ENCODE measurements around the gene RBKS. TPM values are rescaled to one million over a fixed set of nuclear protein-coding genes. Genes with fewer than 3 reads are reported as not detected.
"Not testable (repeated sequence)": the region's sequence is repeated elsewhere in the genome, so short reads cannot be mapped to it uniquely, and the experiment has no call there.

The RBKS gene
- total RNA-seq, 4 donors from 2014 or later, result 1.6 to 5.4 (median 3.3) TPM

GRCh38 chr2:27771202-27771547 is 119.0 kb downstream of the RBKS start:
- H3K9me3 ChIP-seq, result no peaks in the 10 kb centered on the region
- intact Hi-C loops (cut with DNase I; ENCODE audit: low total_unique reads), result no loop called here
- DNase-seq, result no peak
- H3K27me3 ChIP-seq, result no peaks in the 10 kb centered on the region
- H3K4me3 ChIP-seq, result peak overlapping the region; percentile 55 to 91
- TF ChIP-seq CTCF (IDR thresholded peaks at IDR 0.05) (no peak), POLR2A (IDR thresholded peaks at IDR 0.05) (no peak)
- H3K27ac ChIP-seq, result peak overlapping the region; percentile 88 to 93
- no peaks in the 10 kb centered on the region for H3K36me3 ChIP-seq
- H3K4me1 ChIP-seq, result no peaks in the 10 kb centered on the region

GRCh38 chr2:27766287-27766661 is 123.9 kb downstream of the RBKS start:
- no peak for DNase-seq
- no peaks in the 10 kb centered on the region for H3K27me3 ChIP-seq
- H3K4me1 ChIP-seq, result no peaks in the 10 kb centered on the region
- no peak overlapping the region for H3K27ac ChIP-seq
- no peaks in the 10 kb centered on the region for H3K9me3 ChIP-seq
- H3K36me3 ChIP-seq, result no peaks in the 10 kb centered on the region
- TF ChIP-seq CTCF (IDR thresholded peaks at IDR 0.05) (no peak), POLR2A (IDR thresholded peaks at IDR 0.05) (no peak)
- intact Hi-C loops (cut with DNase I; ENCODE audit: low total_unique reads), result no loop called here
- no peak overlapping the region for H3K4me3 ChIP-seq

- Histone ChIP-seq H3K9me3 (no peaks in the 10 kb centered on the region), H3K4me1 (no peaks in the 10 kb centered on the region), H3K36me3 (no peaks in the 10 kb centered on the region), H3K27me3 (no peaks in the 10 kb centered on the region), H3K27ac (no peak overlapping the region), H3K4me3 (peak overlapping the region; percentile 6 to 31)
- intact Hi-C loops (cut with DNase I; ENCODE audit: low total_unique reads), result no loop called here
- peak; percentile 34 to 43 for DNase-seq
- TF ChIP-seq POLR2A (IDR thresholded peaks at IDR 0.05) (no peak), CTCF (IDR thresholded peaks at IDR 0.05) (no peak)
Measured at GRCh38 chr2:27765621-27766286, 124.4 kb downstream of the RBKS start.

GRCh38 chr2:27764526-27764925 is 125.7 kb downstream of the RBKS start:
- H3K4me3 ChIP-seq; H3K36me3 ChIP-seq; intact Hi-C loops (cut with DNase I; ENCODE audit: low total_unique reads); H3K27me3 ChIP-seq; H3K9me3 ChIP-seq; DNase-seq; H3K27ac ChIP-seq; H3K4me1 ChIP-seq: not testable (repeated sequence)

GRCh38 chr2:27763907-27764267 is 126.3 kb downstream of the RBKS start:
- H3K36me3 ChIP-seq, result no peaks in the 10 kb centered on the region
- H3K4me3 ChIP-seq, result no peak overlapping the region
- no peak for DNase-seq
- intact Hi-C loops (cut with DNase I; ENCODE audit: low total_unique reads), result no loop called here
- no peaks in the 10 kb centered on the region for H3K9me3 ChIP-seq
- no peaks in the 10 kb centered on the region for H3K27me3 ChIP-seq
- TF ChIP-seq CTCF (IDR thresholded peaks at IDR 0.05) (no peak), POLR2A (IDR thresholded peaks at IDR 0.05) (no peak)
- H3K27ac ChIP-seq, result no peak overlapping the region
- H3K4me1 ChIP-seq, result no peaks in the 10 kb centered on the region
